Activated CD8-positive, alpha-beta memory T cell treated with anti-CD3 and anti-CD28 coated beads, Interleukin-2, amount 50 U/mL, for 48 hours (primary cell): ENCODE measurements around the gene ST6GAL1.
A peak's percentile ranks its signal among the peaks of the same experiment; 100 is the strongest.

Source experiments
- DNase-seq: peaks from one replicate; pipeline ENCODE4 v3.0.0-alpha.2; 2020

ST6GAL1 gene

DNA sequence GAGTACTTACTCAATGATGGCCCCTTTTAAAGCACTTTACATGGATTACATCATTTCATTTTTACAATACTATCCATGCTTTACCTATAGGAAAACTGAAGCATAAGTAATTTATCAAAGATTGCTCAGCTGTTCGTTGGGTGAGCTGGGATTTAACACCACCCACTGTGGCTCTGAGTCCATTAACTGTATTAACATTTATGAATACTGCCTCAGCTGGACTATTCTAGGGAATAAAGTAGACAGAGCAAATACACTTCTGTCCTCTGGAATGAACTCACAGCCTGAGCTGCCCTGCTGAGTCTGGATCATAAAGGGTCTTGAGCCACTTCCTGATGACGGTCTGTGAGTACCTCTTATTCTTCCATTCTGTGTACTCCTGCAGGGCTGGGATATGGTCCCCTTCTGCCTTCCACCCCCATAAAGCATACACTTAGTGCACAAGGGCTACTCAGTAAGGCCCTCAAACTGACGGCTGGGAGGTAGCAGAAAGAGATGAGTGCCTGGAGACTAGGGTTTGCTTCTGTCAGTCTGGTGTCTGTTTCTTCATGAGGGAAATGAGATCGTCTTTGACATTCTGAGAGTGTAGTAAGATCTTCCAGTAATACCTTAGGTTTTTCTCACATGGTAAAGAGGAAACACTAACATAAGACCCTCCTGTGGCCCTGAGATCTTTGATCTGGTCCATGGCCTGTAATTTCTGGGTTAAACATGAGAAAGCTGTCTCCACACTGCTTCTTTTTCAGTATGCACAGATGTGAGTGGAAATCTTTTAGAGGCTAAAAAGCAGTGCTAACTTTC lies 12.6 kb upstream of the ST6GAL1 start:
- DNase-seq, result no peak

- DNase-seq, result no peak
Measured at GRCh38 chr3:186920301-186920700, 10.0 kb upstream of the ST6GAL1 start.

- no peak for DNase-seq
Measured at GRCh38 chr3:186920796-186921195, 9.5 kb upstream of the ST6GAL1 start.

DNA sequence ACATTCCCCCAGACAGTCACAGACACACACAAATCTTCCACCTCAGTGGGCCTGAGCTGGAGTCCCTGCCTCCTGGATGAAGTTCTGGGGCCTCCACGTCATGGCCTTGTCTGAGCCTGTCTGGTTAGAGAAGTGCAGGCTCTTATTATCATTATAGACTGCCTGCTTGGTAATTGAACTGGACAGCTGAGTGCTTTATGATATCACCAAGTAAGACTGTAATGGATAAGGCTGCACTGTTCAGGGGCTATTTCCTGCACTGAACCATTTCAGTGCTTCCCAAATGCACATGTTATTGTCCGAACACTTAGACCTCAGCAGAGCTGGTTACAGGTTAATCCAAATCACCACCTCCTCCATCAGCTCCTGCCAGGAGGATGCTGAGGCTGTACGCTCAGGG lies 8.7 kb upstream of the ST6GAL1 start:
- no peak for DNase-seq

DNA sequence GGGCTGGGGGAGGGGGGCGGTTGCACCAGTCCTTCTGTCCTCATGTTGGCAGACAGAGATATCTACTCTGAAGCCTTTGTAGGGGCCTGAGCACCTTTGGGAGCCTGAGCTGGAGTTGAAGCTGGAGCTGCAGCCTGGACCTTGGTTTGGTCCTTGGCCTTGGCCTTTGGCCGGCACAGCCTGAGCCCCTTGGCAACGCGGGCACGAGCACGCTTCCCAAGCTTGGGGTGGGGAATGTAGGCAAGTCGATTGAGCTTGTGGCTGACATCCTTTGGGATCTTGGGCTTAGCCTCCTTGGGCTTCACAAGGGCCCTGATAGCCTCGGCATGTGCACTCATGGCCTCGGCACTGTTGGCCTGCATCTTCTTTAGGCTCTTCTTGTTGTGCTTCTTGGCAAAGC lies 8.1 kb upstream of the ST6GAL1 start:
- no peak for DNase-seq

GRCh38 chr3:186922790-186923189 lies 7.5 kb upstream of the ST6GAL1 start:
- no peak for DNase-seq

DNA sequence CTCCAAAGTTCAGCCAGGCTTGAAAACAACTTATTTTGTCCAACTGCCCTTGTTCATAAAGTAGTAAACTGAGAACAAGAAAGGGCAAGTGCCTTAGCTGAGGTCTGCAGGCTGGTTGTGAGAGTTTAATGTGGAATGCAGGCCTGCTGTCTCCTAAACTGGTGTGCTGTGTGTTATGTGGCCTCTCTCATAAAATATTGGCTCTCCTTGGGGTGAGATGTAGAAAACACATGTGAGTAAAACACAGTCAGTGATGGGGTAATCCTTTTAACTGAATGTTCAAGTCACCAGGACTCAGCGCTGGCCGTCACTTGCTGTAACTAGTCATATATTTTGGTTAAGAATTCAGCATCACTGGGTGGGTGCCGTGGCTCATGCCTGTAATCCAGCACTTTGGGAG lies 7.1 kb upstream of the ST6GAL1 start:
- DNase-seq, result no peak

DNA sequence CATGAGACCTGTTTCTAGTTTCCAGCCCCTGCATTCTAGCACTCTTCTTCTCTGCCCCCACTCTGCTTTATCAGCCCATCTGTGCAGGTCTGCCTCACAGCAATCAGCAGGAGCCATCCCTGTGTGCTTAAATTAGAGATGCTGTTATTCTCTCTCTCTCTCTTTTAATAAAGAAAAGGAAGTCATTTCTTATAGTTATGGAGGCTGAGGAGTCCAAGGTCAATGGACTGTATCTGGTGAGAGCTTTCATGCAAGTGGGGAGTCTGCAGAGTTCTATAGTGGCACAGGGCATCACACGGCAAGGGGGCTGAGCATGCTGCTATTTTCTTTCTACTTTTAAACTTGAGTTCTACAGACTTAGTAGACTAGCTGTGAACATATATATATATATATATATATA lies 4.5 kb upstream of the ST6GAL1 start:
- DNase-seq, result no peak

DNA sequence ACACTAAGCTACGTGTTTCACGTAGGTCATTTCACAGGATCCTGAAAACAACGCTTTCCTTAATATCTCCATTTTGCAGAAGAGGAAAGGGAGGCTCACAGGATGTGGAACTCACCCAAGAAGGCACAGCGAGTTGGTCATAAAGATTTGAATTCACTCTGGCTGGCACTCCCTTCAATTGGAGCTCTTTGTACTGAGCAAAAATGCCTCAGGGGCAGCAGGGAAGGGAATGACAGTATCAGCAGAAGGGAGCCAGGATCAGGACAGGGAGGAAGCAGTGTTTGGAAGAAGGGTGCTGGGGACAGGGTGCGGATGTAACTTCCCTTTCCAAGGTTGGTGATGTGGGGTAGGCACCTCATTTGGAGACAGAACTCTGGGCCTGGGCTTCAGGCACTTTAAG lies 1.1 kb upstream of the ST6GAL1 start:
- no peak for DNase-seq

- no peak for DNase-seq
Measured at GRCh38 chr3:186929685-186930084, 641 bp upstream of the ST6GAL1 start.

DNA sequence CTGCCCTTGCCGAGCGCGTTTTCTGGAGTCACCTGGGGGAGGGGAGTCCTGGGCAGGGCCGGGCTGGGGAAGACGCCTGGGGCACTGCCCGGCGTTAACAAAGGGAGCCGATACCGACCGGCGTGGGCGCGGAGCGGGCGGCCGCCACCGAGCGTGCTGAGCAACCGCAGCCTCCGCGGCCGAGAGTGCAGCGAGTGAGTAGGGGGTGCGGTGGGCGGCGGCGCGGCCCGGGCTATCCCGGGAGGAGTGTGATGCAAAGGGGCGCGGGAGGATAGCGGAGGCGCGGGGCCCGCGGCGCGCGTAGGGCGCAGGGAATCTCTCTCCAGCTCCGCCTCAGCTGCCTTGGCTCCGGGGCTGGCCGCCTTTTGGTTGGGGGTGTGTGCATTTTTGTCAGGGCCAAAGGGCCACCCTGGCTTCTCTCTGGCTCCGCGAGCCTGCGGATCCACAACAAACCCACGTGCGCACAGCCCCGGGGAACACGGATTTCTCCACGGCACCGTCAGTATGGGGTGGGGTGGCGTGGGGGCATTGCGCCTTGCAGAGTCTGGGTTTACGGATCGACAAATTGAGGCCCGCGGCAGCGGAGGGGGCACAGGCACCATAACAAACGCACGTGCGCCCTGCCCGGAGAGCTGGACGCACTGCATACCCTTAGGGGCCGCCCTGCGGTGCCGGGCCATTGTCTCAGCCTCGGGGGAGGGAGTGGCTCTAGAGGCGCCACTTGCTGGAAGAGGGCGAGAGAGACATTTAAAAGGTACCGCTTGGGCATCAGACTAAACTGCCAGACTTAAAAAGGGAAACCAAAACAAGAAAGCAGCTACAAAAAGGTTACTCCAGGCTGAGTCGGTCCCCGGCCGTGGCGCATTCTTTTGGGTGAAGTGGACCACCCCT lies 560 bp downstream of the ST6GAL1 start:
- peak; percentile 81 for DNase-seq

GRCh38 chr3:186931532-186932280 lies 1.4 kb downstream of the ST6GAL1 start:
- peak; percentile 87 for DNase-seq

GRCh38 chr3:186932281-186933181 lies 2.2 kb downstream of the ST6GAL1 start:
- peak; percentile 47 for DNase-seq

- DNase-seq, result no peak
Measured at GRCh38 chr3:186933816-186934215, 3.5 kb downstream of the ST6GAL1 start.

DNA sequence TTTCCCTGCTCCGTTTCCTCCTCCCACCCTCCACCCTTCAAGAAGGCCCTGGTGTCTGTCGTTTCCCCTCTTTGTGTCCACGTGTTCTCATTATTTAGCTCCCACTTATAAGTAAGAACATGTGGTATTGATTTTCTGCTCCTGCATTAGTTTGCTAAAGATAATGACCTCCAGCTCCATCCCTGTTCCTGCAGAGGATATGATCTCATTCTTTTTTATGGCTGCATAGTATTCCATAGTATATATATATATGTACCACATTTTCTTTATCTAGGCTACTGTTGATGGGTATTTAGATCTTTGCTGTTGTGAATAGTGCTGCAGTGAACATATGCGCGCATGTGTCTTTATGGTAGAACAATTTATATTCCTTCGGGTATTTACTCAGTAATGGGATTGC lies 4.8 kb downstream of the ST6GAL1 start:
- DNase-seq, result no peak

- peak; percentile 32 for DNase-seq
Measured at GRCh38 chr3:186937017-186937875, 6.9 kb downstream of the ST6GAL1 start.

DNA sequence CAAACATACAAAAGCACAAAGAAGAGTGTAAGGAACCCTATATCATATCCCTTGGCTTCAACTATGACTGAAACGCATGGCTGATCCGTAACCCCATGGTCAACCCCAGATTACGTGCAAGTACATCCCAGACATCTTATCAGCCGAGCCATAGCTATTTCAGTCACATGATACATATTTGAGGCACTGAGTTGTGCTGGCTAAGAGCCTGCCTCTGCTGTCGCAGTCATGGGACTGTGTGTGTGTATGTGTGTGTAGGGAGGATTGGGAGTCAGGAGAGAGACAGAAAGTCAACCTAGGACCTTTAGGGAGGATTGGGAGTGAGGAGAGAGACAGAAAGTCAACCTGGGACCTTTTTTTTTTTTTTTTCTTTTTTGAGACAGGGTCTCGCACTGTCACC lies 8.4 kb downstream of the ST6GAL1 start:
- no peak for DNase-seq

- no peak for DNase-seq
Measured at GRCh38 chr3:186939536-186939935, 9.2 kb downstream of the ST6GAL1 start.

DNA sequence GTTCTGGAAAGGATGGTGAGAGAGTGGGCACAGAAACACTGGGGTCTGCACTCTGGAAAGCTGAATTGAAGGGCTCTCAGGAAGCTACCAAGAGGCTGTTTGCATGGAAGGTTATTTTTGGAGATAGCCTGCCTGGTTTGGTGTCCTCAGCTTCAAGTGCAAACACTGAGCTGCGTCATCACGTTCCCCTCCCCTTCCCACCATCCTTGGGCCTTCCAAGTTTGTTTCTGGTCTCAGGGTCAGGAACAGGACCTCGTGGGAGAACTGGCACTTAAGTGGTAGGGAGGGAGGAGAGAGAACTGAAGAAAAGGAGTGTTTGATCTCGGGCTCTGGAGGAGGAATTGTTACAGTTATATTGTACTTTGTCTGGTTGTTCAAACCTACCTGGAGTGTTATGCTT lies 10.6 kb downstream of the ST6GAL1 start:
- DNase-seq, result no peak

DNA sequence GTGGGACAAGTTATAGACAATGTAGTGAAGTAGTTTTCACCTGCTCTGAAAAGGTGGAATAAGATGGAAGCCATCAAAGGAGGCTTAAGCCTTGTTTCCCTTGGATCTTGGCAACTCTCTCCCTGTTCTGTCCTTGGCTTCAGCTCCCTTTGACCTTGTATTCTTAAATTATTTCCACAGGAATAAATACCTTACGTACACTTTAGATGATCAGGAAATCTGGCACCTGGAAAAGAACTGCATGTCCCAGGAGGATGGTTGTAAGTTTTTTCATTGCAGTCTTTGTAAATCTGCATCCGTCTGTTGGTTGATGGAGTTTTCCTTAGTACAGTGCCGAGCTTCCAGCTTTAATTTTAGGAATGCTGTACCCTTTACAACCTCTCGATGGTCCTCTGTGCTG lies 11.8 kb downstream of the ST6GAL1 start:
- no peak for DNase-seq

DNA sequence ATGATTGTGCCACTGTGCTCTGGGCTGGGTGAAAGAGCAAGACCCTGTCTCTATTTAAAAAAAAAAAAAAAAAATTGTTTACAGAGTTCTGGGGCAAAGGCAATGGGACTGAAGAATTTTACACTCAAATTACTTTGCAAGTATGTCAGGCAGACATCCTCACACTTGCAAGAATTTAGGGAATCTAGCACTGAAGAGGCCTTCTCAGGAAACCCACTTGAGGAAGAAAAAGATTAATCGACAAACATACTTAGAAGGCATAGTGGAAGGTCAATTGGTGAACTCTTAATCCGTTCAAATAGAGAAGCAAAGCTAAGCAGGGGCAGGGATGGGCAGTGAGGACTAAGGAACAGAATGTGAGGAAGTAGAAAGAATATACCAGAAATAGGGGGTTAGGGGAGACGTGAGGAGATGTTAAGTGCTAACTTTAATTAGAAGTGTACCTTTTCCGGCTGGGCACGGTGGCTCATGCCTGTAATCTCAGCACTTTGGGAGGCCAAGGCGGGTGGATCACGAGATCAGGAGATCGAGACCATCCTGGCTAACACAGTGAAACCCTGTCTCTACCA lies 15.0 kb downstream of the ST6GAL1 start:
- DNase-seq, result no peak
